Adrenal gland (tissue), 12 donors: ENCODE measurements around the gene CMC4. TPM values are rescaled to one million over a fixed set of nuclear protein-coding genes. Genes with fewer than 3 reads are reported as not detected.

Experiments used
- DNase-seq, 7 donors: peaks; one replicate each; pipeline ENCODE4 v3.0.0-alpha.2; 2019 to 2020
- H3K27ac ChIP-seq, 5 donors: fragments of 200-600 bp; sonication (generic) in 4 of 5; 1 replicate in 3 of 5; 2 replicates in 2 of 5; pipeline versions ENCODE4 v1.5.1 to v1.8.0; 2016 to 2020; ENCODE audit warnings: mild to moderate bottlenecking in 1 of 5
- H3K27me3 ChIP-seq: fragments of 200-600 bp; 2 replicates; pipeline ENCODE4 v1.8.0; 2021
- H3K36me3 ChIP-seq, 2 donors: fragments of 200-600 bp; replicated peaks in 1 of 2; 1 replicate in 1 of 2; 2 replicates in 1 of 2; pipeline versions ENCODE4 v1.5.1 to v1.8.0; 2018 to 2022
- H3K4me1 ChIP-seq, 2 donors: fragments of 200-600 bp; replicated peaks in 1 of 2; 1 replicate in 1 of 2; 2 replicates in 1 of 2; pipeline versions ENCODE4 v1.5.1 to v1.8.0; 2018 to 2021
- H3K4me3 ChIP-seq, 4 donors: fragments of 200-600 bp; sonication (generic) in 3 of 4; one replicate each; pipeline ENCODE4 v1.5.1; 2016 to 2018
- H3K9me3 ChIP-seq, 3 donors: fragments of 200-600 bp; sonication (generic) in 1 of 3; replicated peaks in 1 of 3; 1 replicate in 2 of 3; 2 replicates in 1 of 3; pipeline versions ENCODE4 v1.5.1 to v1.8.0; 2016 to 2021
- POLR2A ChIP-seq, 2 donors: fragments of 450-650 bp; IDR thresholded peaks; one replicate each; pipeline ENCODE4 v1.6.1; 2017; ENCODE audit warnings: antibody characterized with exemption in 2 of 2, mild to moderate bottlenecking in 2 of 2, moderate library complexity in 1 of 2
- WGBS, 4 donors: extraction: QIAGEN DNeasy Blood & Tissue Kit in 2 of 4; methylation state at CpG; one replicate each; pipeline versions ENCODE4 v1.1.5 to v1.1.7; 2013 to 2017; 5-methylcytosine and 5-hydroxymethylcytosine counted together
- intact Hi-C, 2 donors: fragments of 100-400 bp; cut with DNase I; formaldehyde crosslinking; loops; one replicate each; pipeline versions ENCODE4 v1.14.1 to v1.15.0; 2022 to 2023
- polyA plus RNA-seq, 3 donors: library from polyadenylated mRNA; stranded (reverse); fragments of 200-250 nt in 2 of 3; fragments of 350-450 nt in 1 of 3; fragmentation: Illumina TruSeq in 1 of 3; extraction: RNeasy Lipid Tissue Mini Kit (QIAGEN cat#74804) in 1 of 3; gene quantifications; one replicate each; pipeline ENCODE4 v1.2.3, GENCODE V29; 2013 to 2014
- total RNA-seq, 9 donors: library from RNA; depleted of rRNA in 4 of 9; stranded (reverse); fragments of >200 nt in 4 of 9; fragments of 120-200 nt in 1 of 9; fragmentation: NEBNext Ultra II Directional in 1 of 9; extraction: Animal tissue kit (Norgen Biotek cat#: 25700) in 1 of 9; gene quantifications; one replicate each; pipeline versions ENCODE4 v1.1.0 to v1.2.4, GENCODE V29; 2013 to 2023
- TF ChIP-seq, protein P1 (sequence below), 6 experiments: fragments of 450-650 bp in 4 of 6; fragments of 200-600 bp in 2 of 6; sonication (generic) in 1 of 6; IDR thresholded peaks; 1 replicate in 5 of 6; 2 replicates in 1 of 6; pipeline versions ENCODE4 v1.5.1 to v1.8.0; 2016 to 2021; ENCODE audit warnings: antibody characterized with exemption in 6 of 6, mild to moderate bottlenecking in 2 of 6, moderate library complexity in 1 of 6
- donor health status: healthy with polysubstance abuse.
- donor health status: Bipolar disorder and iron deficiency.
- donor health status: DM: yes; HTN: yes; CAD: no.
- donor health status: DM: no; HTN: no; CAD: no.
- donor health status: DM: no; HTN: no; CAD: no.
- donor health status: DM: yes; HTN: yes; CAD: no.

The CMC4 gene
- total and polyA plus RNA-seq, 12 donors: 5.0 to 32.5 (median 13.7) TPM

DNA sequence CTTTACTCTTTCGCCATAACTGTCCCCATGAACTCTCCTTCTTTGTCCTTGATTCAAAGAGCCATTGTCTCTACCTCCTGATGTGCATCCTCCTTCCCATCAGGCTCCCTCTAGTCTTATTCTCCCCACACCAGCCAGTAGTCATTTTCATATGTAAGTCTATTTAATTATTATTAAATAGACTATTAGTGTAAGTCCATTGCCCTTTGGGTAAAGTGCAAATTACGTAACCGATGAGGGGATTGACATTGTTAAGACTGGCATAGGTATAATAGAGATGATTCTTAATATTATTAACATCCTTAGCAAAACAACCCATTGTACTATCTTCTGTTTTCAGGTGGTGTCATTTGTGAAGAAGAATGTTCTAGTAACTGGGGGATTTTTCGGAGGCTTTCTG, 16.7 kb downstream of the CMC4 start:
- intact Hi-C loops: loop anchor here in 1 of 2 donors (10.0 kb wide), 1 partner anchor 69 kb away; no protein-coding TSS in a partner anchor
- Histone ChIP-seq H3K4me1 (no peaks in the 10 kb centered on the region), H3K4me3 (no peak overlapping the region), H3K9me3 (no peaks in the 10 kb centered on the region), H3K36me3 (peaks cover 0 to 4% of the 10 kb centered on the region in 2 donors), H3K27me3 (no peaks in the 10 kb centered on the region), H3K27ac (no peak overlapping the region)
- no peak for DNase-seq
- WGBS, 4 donors: 83 to 92% (median 90%) methylated on average over 4 of the region's 4 CpGs
- TF ChIP-seq, protein P1, sequence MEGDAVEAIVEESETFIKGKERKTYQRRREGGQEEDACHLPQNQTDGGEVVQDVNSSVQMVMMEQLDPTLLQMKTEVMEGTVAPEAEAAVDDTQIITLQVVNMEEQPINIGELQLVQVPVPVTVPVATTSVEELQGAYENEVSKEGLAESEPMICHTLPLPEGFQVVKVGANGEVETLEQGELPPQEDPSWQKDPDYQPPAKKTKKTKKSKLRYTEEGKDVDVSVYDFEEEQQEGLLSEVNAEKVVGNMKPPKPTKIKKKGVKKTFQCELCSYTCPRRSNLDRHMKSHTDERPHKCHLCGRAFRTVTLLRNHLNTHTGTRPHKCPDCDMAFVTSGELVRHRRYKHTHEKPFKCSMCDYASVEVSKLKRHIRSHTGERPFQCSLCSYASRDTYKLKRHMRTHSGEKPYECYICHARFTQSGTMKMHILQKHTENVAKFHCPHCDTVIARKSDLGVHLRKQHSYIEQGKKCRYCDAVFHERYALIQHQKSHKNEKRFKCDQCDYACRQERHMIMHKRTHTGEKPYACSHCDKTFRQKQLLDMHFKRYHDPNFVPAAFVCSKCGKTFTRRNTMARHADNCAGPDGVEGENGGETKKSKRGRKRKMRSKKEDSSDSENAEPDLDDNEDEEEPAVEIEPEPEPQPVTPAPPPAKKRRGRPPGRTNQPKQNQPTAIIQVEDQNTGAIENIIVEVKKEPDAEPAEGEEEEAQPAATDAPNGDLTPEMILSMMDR (IDR thresholded peaks at IDR 0.05): no peak
- no peak for TF ChIP-seq POLR2A (IDR thresholded peaks at IDR 0.05)

DNA sequence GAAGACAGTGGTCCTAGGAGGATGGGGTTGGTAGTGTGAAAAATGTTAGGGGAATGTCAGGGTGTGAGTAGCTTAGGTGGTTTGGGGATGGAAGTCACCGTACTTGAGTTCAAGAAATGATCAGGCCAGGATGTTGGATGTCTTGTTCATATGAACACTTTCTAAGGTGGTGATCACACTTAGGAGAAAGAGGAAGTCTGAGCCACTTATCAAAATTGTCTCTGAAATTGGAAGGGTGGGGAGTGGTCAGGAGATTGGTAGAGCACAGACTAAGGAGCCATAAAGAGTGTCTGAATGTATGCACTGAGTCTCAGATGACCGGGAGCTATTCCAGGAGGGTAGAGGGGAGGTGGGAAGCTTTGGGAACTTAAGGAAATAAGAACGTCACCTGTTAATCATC, 17.3 kb downstream of the CMC4 start:
- peaks cover 0 to 5% of the 10 kb centered on the region in 2 donors for H3K4me1 ChIP-seq
- H3K27ac ChIP-seq: no peak overlapping the region
- peaks cover 0 to 4% of the 10 kb centered on the region in 2 donors for H3K36me3 ChIP-seq
- TF ChIP-seq POLR2A (IDR thresholded peaks at IDR 0.05): no peak
- TF ChIP-seq, protein P1 (IDR thresholded peaks at IDR 0.05): no peak
- no peak overlapping the region for H3K4me3 ChIP-seq
- no peaks in the 10 kb centered on the region for H3K9me3 ChIP-seq
- H3K27me3 ChIP-seq: no peaks in the 10 kb centered on the region
- 72 to 94% (median 87%) methylated on average over 3 of the region's 3 CpGs for WGBS, 4 donors
- DNase-seq: no peak
- intact Hi-C loops: loop anchor here in 1 of 2 donors (10.0 kb wide), 1 partner anchor 69 kb away; no protein-coding TSS in a partner anchor

DNA sequence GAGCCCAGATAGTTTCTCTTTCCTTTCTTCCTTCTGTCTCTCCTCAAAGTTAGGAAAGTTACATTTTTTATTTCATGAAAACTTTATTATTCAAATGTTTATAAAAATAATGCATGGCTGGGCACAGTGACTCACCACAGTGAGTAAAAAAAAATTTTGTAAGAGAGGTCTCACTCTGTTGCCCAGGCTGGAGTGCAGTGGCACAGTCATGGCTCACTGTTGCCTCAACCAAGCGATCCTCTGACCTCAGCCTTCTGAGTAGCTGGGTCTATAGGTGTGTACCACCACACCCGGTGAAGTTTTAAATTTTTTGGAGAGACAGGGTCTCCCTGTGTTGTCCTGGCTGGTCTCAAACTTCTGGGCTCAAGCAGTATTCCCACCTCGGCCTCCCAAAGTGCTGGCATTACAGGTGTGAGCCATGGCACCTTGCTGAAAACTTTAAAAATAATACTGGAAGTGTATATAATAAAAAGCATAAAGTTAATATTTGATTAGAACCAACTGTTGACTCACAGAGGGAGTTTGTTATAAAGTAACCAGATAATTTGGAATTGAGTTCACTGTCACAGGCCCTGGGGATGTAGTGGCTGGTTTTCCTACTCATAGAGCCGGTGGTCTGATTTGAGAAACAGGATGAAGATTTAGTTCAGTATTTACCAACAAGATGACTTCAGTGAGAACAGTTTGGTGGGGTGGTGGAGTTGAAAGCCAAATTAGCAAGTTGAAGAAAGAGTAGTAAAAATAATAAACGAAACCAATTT, 18.0 kb downstream of the CMC4 start:
- H3K9me3 ChIP-seq: no peaks in the 10 kb centered on the region
- H3K36me3 ChIP-seq: peaks cover 0 to 4% of the 10 kb centered on the region in 2 donors
- intact Hi-C loops: loop anchor here in 1 of 2 donors (10.0 kb wide), 1 partner anchor 68 kb away; no protein-coding TSS in a partner anchor
- H3K4me1 ChIP-seq: peaks cover 0 to 6% of the 10 kb centered on the region in 2 donors
- H3K4me3 ChIP-seq: no peak overlapping the region
- no peaks in the 10 kb centered on the region for H3K27me3 ChIP-seq
- no peak for DNase-seq
- TF ChIP-seq, protein P1 (IDR thresholded peaks at IDR 0.05): no peak
- no peak for TF ChIP-seq POLR2A (IDR thresholded peaks at IDR 0.05)
- H3K27ac ChIP-seq: no peak overlapping the region
- WGBS, 4 donors: 68 to 93% (median 80%) methylated on average over 3 to 5 of the region's 5 CpGs

DNA sequence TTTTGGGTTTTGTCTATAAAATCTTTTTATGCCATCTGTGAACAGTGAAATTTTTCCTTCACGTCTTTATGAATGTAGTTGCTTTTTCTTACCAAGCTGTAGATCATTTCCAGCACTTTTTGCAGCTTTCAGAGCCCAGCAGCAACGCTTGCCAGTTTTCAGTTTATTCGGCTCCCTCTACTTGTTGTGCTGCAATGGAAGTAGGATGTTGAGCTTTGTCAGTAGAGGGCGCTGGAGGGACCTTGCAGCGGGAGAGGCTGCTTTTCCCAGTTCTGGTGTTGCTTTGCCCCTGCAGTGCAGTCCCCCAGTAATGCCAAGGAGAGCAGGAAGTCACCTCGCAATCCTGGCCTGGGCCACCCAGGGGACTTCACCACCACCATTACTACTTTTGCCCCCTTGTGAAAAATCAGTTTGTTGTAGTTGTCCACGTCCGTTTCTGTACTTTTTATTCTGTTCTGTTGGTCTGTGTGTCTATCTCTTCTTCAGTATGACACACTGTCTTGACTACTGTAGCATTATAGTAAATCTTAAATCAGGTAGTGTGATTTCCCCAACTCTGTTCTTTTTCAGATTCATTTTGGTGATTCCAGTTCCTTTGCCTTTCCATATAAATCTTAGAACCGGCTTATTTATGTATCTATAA, 21.8 kb downstream of the CMC4 start:
- Histone ChIP-seq H3K4me1 (peaks cover 0 to 6% of the 10 kb centered on the region in 2 donors), H3K27ac (peak overlapping the region in 2 of 5 donors; percentile 21 to 48), H3K36me3 (peaks cover 0 to 4% of the 10 kb centered on the region in 2 donors), H3K9me3 (no peaks in the 10 kb centered on the region), H3K27me3 (no peaks in the 10 kb centered on the region), H3K4me3 (no peak overlapping the region)
- intact Hi-C loops: no loop called here
- WGBS, 4 donors: 35 to 42% (median 36%) methylated on average over 9 of the region's 9 CpGs
- TF ChIP-seq, protein P1 (IDR thresholded peaks at IDR 0.05): peak; percentile 32 to 64 (median 56)
- TF ChIP-seq POLR2A (IDR thresholded peaks at IDR 0.05): no peak
- peak; percentile 50 to 74 (median 64) for DNase-seq
